Activated CD4-positive, alpha-beta T cell treated with anti-CD3 and anti-CD28 coated beads, Interleukin-2, amount 50 U/mL, for 4 hours (primary cell): ENCODE results near the gene DHH.

Source experiments
- DNase-seq, 2 experiments: peaks; one replicate each; pipeline ENCODE4 v3.0.0-alpha.2; 2020

Gene DHH

GRCh38 chr12:49048953-49049352 lies 45.6 kb downstream of the DHH start:
- DNase-seq, result no peak

GRCh38 chr12:49046129-49046895 lies 48.3 kb downstream of the DHH start:
- DNase-seq, result no peak

- DNase-seq, result no peak
These were observed 49.9 kb downstream of the DHH start for GRCh38 chr12:49044660-49045059.

- peak; percentile 79 to 81 for DNase-seq
These were observed 50.7 kb downstream of the DHH start for GRCh38 chr12:49043856-49044258.

GRCh38 chr12:49043241-49043640 lies 51.4 kb downstream of the DHH start:
- no peak for DNase-seq

GRCh38 chr12:49041881-49042484 lies 52.6 kb downstream of the DHH start:
- DNase-seq, result no peak

GRCh38 chr12:49041036-49041880 lies 53.3 kb downstream of the DHH start:
- DNase-seq, result no peak

GRCh38 chr12:49040364-49040855 lies 54.2 kb downstream of the DHH start:
- no peak for DNase-seq

GRCh38 chr12:49039421-49040363 lies 54.9 kb downstream of the DHH start:
- no peak for DNase-seq

- DNase-seq, result no peak
These were observed 56.2 kb downstream of the DHH start for GRCh38 chr12:49038291-49038955.

- DNase-seq, result no peak
These were observed 56.7 kb downstream of the DHH start for GRCh38 chr12:49037947-49038237.

- no peak for DNase-seq
These were observed 57.3 kb downstream of the DHH start for GRCh38 chr12:49037111-49037946.
